GM23248 (cell line): ENCODE results near the gene PLA2G4D.

ENCODE experiments used
- EZH2 ChIP-seq: fragments of 200-600 bp; sonication (generic); IDR thresholded peaks from 2 replicates; pipeline ENCODE4 v1.6.1; 2018; ENCODE audit warnings: antibody characterized with exemption, mild to moderate bottlenecking; ENCODE audit not compliant: insufficient read depth, poor library complexity, severe bottlenecking
- EZH2phosphoT487 ChIP-seq: fragments of 200-600 bp; sonication (generic); IDR thresholded peaks from 2 replicates; pipeline ENCODE4 v1.6.1; 2018; ENCODE audit warnings: antibody characterized with exemption, moderate library complexity, mild to moderate bottlenecking, low read depth; ENCODE audit not compliant: insufficient read depth

DNA sequence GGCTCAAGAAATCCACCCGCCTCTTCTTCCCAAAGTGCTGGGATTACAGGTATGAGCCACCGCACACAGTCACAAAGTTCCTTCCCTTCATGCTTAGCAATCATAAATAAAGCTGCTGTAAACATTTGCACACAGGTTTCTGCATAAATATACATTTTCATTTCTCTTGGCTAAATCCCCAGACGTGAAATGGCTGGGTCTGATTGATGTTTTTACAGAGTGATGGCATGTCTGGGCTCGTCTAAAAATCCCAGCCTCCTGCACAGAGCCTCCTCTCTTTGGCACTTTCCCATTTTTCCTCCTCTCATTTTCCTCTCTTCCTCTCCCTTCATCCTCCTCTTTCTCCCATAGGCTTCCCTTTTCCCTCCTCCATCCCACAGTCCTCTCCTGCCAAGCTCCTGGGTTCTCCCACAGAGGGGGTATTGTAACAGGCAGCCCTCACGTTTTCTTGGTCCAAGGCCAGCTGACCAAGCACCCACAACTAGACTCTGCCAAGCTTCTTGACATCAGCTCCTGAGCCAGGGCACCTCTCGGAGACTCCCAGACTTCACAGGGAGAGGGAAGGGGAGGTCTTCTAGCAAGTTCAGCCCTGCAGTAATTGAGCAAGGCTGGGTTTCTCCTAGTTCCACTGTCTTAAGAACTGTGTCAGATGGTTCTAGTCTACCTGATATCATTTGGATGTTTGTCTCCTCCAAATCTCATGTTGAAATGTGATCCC lies 63.0 kb downstream of the PLA2G4D start:
- TF ChIP-seq EZH2 (no peak), EZH2phosphoT487 (no peak)
